Mammary epithelial cell (primary cell): ENCODE results near the gene NDST1.

Experiments used
- EZH2 ChIP-seq: IDR thresholded peaks from 2 replicates; pipeline ENCODE4 v1.6.1; 2012; ENCODE audit warnings: low read length, inconsistent platforms, borderline replicate concordance
- TF ChIP-seq, protein P1 (sequence below), 2 donors: IDR thresholded peaks in 1 of 2; conservative IDR thresholded peaks in 1 of 2; 2 replicates each; pipeline ENCODE4 v1.5.1; 2011 to 2012; ENCODE audit warnings: inconsistent platforms in 2 of 2, low read length in 2 of 2, mild to moderate bottlenecking in 2 of 2, control low read depth in 1 of 2, low read depth in 1 of 2; ENCODE audit not compliant: insufficient read depth in 1 of 2; ENCODE audit errors: extremely low read depth in 1 of 2

GRCh38 chr5:150573216-150573615, 65.3 kb downstream of the NDST1 start:
- TF ChIP-seq, protein P1, sequence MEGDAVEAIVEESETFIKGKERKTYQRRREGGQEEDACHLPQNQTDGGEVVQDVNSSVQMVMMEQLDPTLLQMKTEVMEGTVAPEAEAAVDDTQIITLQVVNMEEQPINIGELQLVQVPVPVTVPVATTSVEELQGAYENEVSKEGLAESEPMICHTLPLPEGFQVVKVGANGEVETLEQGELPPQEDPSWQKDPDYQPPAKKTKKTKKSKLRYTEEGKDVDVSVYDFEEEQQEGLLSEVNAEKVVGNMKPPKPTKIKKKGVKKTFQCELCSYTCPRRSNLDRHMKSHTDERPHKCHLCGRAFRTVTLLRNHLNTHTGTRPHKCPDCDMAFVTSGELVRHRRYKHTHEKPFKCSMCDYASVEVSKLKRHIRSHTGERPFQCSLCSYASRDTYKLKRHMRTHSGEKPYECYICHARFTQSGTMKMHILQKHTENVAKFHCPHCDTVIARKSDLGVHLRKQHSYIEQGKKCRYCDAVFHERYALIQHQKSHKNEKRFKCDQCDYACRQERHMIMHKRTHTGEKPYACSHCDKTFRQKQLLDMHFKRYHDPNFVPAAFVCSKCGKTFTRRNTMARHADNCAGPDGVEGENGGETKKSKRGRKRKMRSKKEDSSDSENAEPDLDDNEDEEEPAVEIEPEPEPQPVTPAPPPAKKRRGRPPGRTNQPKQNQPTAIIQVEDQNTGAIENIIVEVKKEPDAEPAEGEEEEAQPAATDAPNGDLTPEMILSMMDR (conservative IDR thresholded peaks at IDR 0.05 in 1 of 2, IDR thresholded peaks at IDR 0.05 in 1 of 2; ENCODE audit: extremely low read depth in 1 of 2, insufficient read depth in 1 of 2, low read depth in 1 of 2, low read length in 2 of 2) = no peak
- TF ChIP-seq EZH2 = no peak
